Stomach (tissue), 9 donors: ENCODE data around the gene RBMS3. TPM values are rescaled to one million over a fixed set of nuclear protein-coding genes. Genes with fewer than 3 reads are reported as not detected.

ENCODE experiments used
- DNase-seq, 2 donors: peaks; one replicate each; pipeline versions ENCODE4 v3.0.0 to v3.0.0-alpha.2; 2013 to 2019
- H3K27ac ChIP-seq, 5 donors: fragments of 200-600 bp in 4 of 5; sonication (generic) in 4 of 5; one replicate each; pipeline ENCODE4 v1.5.1; 2013 to 2019; ENCODE audit warnings: mild to moderate bottlenecking in 1 of 5, moderate library complexity in 1 of 5
- H3K27me3 ChIP-seq, 3 donors: fragments of 200-600 bp; sonication (generic); one replicate each; pipeline ENCODE4 v1.5.1; 2017 to 2019; ENCODE audit warnings: mixed run types in 1 of 3
- H3K36me3 ChIP-seq, 4 donors: fragments of 200-600 bp; sonication (generic); 1 replicate in 3 of 4; 2 replicates in 1 of 4; pipeline ENCODE4 v1.5.1; 2016 to 2019
- H3K4me1 ChIP-seq, 4 donors: fragments of 200-600 bp; sonication (generic); one replicate each; pipeline ENCODE4 v1.5.1; 2016 to 2019
- H3K4me3 ChIP-seq, 4 donors: fragments of 200-600 bp; sonication (generic) in 3 of 4; one replicate each; pipeline ENCODE4 v1.5.1; 2016 to 2019; ENCODE audit warnings: mild to moderate bottlenecking in 1 of 4
- H3K9me3 ChIP-seq, 4 donors: fragments of 200-600 bp; sonication (generic); one replicate each; pipeline ENCODE4 v1.5.1; 2016 to 2019
- CTCF ChIP-seq, 7 experiments: fragments of 450-650 bp in 4 of 7; fragments of 200-600 bp in 3 of 7; sonication (generic) in 3 of 7; IDR thresholded peaks; one replicate each; pipeline ENCODE4 v1.5.1; 2016 to 2019; ENCODE audit warnings: antibody characterized with exemption in 7 of 7, control low read depth in 2 of 7, mild to moderate bottlenecking in 1 of 7
- EP300 ChIP-seq: sonication (generic); formaldehyde crosslinking; IDR thresholded peaks from one replicate; pipeline ENCODE4 v1.6.1; 2017; ENCODE audit warnings: antibody characterized with exemption
- POLR2A ChIP-seq, 4 donors: fragments of 450-650 bp; IDR thresholded peaks; one replicate each; pipeline ENCODE4 v1.6.1; 2016; ENCODE audit warnings: antibody characterized with exemption in 4 of 4, control low read depth in 2 of 4, mild to moderate bottlenecking in 1 of 4, moderate library complexity in 1 of 4
- POLR2AphosphoS5 ChIP-seq, 3 donors: sonication (generic); formaldehyde crosslinking; IDR thresholded peaks; one replicate each; pipeline ENCODE4 v1.6.1; 2016; ENCODE audit warnings: antibody characterized with exemption in 3 of 3
- WGBS, 5 donors: extraction: QIAGEN DNeasy Blood & Tissue Kit in 3 of 5; methylation state at CpG; one replicate each; pipeline versions ENCODE4 v1.1.5 to v1.1.7; 2013 to 2018; 5-methylcytosine and 5-hydroxymethylcytosine counted together
- intact Hi-C: fragments of 100-400 bp; cut with DNase I; formaldehyde crosslinking; loops from one replicate; pipeline ENCODE4 v1.15.1; 2023; ENCODE audit warnings: low total_unique reads
- polyA plus RNA-seq, 3 donors: library from polyadenylated mRNA; stranded (reverse); fragments of 200-250 nt; gene quantifications; one replicate each; pipeline ENCODE4 v1.2.3, GENCODE V29; 2013
- total RNA-seq, 5 donors: library from RNA; depleted of rRNA; stranded (reverse); fragments of >200 nt; gene quantifications; one replicate each; pipeline versions ENCODE4 v1.1.0 to v1.2.3, GENCODE V29; 2014 to 2016
- donor health status: healthy with polysubstance abuse.
- donor health status: Bipolar disorder and iron deficiency.
- donor health status: healthy.

RBMS3 gene
- total and polyA plus RNA-seq, 8 donors = 2.0 to 103 (median 16.0) TPM

DNA sequence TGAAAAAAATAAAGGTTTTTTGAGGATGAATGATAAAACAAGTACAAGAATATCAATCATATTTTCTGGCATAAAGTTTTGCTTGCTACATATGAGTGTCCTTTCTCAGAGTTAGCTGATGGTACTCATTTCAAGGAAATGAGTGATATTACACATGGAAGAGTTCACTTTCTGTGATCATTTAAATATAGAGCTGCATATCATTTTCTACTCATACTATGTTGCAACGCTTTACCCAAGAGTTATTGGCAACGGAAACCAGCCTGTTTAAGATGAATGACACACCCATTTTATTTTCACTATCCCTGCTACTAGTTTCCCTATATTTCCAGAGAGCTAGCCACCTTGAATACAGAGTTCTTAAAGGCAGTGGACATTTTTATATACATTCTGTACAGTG, 35.4 kb upstream of the RBMS3 start:
- 79 to 89% (median 84%) methylated on average over 2 of the region's 2 CpGs for WGBS, 5 donors

GRCh38 chr3:29247088-29247745, 33.7 kb upstream of the RBMS3 start:
- intact Hi-C loops = no loop called here
- DNase-seq = no peak
- TF ChIP-seq POLR2A (IDR thresholded peaks at IDR 0.05) = no peak
- no peak for TF ChIP-seq CTCF (IDR thresholded peaks at IDR 0.05)
- TF ChIP-seq EP300 = no peak
- TF ChIP-seq POLR2AphosphoS5 (IDR thresholded peaks at IDR 0.05) = no peak
- Histone ChIP-seq H3K27ac (no peak overlapping the region), H3K9me3 (no peaks in the 10 kb centered on the region), H3K36me3 (no peaks in the 10 kb centered on the region), H3K27me3 (no peaks in the 10 kb centered on the region), H3K4me1 (no peaks in the 10 kb centered on the region), H3K4me3 (no peak overlapping the region)
- 90 to 96% (median 94%) methylated on average over 3 of the region's 3 CpGs for WGBS, 5 donors

More for the DNA sequence above, 35.4 kb upstream of the RBMS3 start:
- TF ChIP-seq EP300 = no peak
- no peak for DNase-seq
- Histone ChIP-seq H3K4me1 (no peaks in the 10 kb centered on the region), H3K4me3 (no peak overlapping the region), H3K27me3 (no peaks in the 10 kb centered on the region), H3K27ac (no peak overlapping the region), H3K9me3 (peaks cover 0 to 6% (median 0%) of the 10 kb centered on the region in 4 donors), H3K36me3 (no peaks in the 10 kb centered on the region)
- intact Hi-C loops = no loop called here

- no peak for DNase-seq
- WGBS, 5 donors = 89 to 92% (median 90%) methylated on average over 6 of the region's 6 CpGs
These were observed 31.0 kb upstream of the RBMS3 start for GRCh38 chr3:29249829-29250345.

DNA sequence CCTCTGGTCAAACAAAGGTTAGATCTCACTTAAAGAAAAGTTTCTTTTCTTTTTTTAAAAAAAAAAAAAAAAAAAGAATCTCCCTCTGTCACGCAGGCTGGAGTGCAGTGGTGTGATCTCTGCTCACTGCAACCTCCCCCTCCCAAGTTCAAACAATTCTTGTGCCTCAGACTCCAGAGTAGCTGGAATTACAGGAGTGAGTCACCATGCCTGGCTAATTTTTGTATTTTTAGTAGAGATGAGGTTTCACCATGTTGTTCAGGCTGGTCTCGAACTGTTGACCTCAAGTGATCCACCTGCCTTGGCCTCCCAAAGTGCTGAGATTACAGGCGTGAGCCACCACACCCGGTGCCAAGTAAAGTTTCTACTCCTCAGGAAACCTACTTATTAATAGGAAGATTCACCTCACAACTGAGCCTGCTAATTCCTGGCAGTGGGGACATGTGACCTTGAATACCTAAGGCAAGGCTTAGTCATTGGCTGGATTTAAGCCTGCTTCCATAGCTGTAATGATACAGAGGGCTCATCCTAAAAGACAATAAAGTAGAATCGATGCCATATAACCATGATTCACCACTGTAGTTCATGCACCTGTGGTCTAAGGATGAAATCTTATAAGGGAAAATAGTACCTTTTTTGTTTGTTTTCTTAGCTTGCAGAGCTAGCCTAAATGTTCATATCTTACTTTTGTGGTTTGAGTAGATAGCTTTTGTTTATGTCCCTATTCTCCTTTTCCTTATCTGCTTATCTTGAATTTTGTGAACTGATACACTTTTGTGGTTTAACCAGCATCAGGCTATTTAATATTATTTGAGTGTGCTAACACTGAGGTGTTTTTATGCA, 24.8 kb upstream of the RBMS3 start:
- Histone ChIP-seq H3K4me1 (no peaks in the 10 kb centered on the region), H3K27ac (no peak overlapping the region), H3K4me3 (no peak overlapping the region), H3K36me3 (no peaks in the 10 kb centered on the region), H3K27me3 (peaks cover 0 to 9% (median 0%) of the 10 kb centered on the region in 3 donors), H3K9me3 (no peaks in the 10 kb centered on the region)
- TF ChIP-seq CTCF (IDR thresholded peaks at IDR 0.05) (no peak), EP300 (no peak), POLR2A (IDR thresholded peaks at IDR 0.05) (no peak), POLR2AphosphoS5 (IDR thresholded peaks at IDR 0.05) (no peak)
- DNase-seq = no peak
- intact Hi-C loops = no loop called here
- 65 to 82% (median 72%) methylated on average over 5 of the region's 5 CpGs for WGBS, 5 donors

More at GRCh38 chr3:29249829-29250345, 31.0 kb upstream of the RBMS3 start:
- Histone ChIP-seq H3K36me3 (no peaks in the 10 kb centered on the region), H3K4me1 (no peaks in the 10 kb centered on the region), H3K4me3 (no peak overlapping the region), H3K27ac (no peak overlapping the region), H3K9me3 (no peaks in the 10 kb centered on the region), H3K27me3 (no peaks in the 10 kb centered on the region)
- TF ChIP-seq CTCF (IDR thresholded peaks at IDR 0.05) = no peak
- no peak for TF ChIP-seq EP300
- TF ChIP-seq POLR2A (IDR thresholded peaks at IDR 0.05) = no peak
- TF ChIP-seq POLR2AphosphoS5 (IDR thresholded peaks at IDR 0.05) = no peak
- intact Hi-C loops = no loop called here
